Stimulated activated naive CD8-positive, alpha-beta T cell treated with anti-CD3 and anti-CD28 coated beads, Interleukin-15, Interleukin-2, amounts not matched to agents 100 U/mL and 50 U/mL, for 24 hours (primary cell): ENCODE data around the gene SETX.
"Not testable (repeated sequence)": the region's sequence is repeated elsewhere in the genome, so short reads cannot be mapped to it uniquely, and the experiment has no call there.

ENCODE experiments used
- ATAC-seq: fragments of 150-1000 bp; cut with Tn5 transposase; one replicate; pipeline ENCODE4 v1.10.0; 2021
- DNase-seq: peaks from one replicate; pipeline ENCODE4 v3.0.0; 2021

The SETX gene, protein sequence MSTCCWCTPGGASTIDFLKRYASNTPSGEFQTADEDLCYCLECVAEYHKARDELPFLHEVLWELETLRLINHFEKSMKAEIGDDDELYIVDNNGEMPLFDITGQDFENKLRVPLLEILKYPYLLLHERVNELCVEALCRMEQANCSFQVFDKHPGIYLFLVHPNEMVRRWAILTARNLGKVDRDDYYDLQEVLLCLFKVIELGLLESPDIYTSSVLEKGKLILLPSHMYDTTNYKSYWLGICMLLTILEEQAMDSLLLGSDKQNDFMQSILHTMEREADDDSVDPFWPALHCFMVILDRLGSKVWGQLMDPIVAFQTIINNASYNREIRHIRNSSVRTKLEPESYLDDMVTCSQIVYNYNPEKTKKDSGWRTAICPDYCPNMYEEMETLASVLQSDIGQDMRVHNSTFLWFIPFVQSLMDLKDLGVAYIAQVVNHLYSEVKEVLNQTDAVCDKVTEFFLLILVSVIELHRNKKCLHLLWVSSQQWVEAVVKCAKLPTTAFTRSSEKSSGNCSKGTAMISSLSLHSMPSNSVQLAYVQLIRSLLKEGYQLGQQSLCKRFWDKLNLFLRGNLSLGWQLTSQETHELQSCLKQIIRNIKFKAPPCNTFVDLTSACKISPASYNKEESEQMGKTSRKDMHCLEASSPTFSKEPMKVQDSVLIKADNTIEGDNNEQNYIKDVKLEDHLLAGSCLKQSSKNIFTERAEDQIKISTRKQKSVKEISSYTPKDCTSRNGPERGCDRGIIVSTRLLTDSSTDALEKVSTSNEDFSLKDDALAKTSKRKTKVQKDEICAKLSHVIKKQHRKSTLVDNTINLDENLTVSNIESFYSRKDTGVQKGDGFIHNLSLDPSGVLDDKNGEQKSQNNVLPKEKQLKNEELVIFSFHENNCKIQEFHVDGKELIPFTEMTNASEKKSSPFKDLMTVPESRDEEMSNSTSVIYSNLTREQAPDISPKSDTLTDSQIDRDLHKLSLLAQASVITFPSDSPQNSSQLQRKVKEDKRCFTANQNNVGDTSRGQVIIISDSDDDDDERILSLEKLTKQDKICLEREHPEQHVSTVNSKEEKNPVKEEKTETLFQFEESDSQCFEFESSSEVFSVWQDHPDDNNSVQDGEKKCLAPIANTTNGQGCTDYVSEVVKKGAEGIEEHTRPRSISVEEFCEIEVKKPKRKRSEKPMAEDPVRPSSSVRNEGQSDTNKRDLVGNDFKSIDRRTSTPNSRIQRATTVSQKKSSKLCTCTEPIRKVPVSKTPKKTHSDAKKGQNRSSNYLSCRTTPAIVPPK (N-terminal part only)

DNA sequence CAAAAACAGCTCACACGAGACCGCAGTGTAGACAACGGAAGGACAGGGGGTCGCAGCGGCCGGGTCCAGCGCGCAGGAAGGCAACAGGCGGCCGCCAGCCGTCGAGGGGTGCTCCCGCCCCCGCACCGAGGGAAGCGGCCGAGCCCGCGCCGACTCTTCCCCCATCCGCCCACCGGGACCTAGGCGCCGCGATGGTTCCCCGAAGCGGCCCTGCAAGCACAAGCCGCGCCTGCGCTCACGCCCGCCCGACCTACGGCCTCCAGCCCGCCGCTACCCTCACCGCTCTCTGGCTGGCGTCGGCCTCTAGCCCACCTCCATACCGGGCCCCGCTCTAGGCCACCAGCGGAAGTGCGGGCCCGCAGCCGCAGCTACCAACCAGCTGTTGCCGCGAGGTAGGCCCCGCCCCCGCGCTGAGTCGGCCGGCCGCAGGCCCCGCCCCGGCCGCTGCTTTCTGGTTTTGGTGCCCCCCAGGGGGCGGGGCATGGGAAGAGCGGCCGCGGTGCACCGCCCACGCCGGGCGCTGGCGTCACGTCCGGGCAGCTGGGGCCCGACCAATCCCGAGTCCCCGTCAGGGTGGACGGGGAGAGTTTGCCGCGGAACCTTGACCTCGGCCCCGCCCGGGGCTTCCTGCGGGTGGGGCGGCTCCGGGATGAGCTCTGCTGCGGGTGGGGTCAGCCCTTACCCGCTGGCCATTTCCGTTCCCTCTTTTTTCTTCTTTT, at the start of gene SETX:
Gene SETX, minus strand, starts transcription at position 350 of the 719 bp plus-strand sequence. CDS start 5,558 bp downstream, outside the sequence.
- ATAC-seq (peak; percentile 87), DNase-seq (peak; percentile 99)

DNA sequence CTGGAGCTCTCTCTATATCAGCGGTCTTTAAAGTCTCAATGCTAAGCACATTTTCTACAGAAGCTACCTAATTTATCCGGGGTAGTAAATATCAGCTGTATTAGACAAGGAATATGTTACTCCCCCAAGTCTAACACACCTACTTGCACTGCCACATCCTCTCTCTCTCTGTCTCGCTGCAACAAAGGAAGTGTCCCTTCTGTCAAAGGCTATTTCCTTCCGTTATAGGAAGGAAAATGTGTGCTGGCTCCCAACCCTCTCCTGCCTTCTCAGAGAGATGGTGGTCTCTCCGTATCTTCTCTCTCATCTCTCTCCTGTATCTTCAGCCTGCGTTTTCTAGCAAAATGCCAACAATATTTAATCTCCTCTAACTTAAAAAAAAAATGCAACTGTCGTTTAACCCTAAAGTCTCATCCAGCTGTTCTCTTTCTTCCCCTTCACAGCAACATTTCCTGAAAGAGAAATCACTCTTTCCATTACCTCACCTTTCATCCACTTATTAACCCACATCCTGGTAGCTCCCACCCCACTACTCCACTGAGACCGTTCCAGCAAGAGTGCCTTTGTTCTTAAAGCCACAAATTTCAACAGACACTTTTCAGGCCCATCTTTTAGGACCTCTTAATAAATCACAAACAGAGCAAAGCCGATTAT, 49.6 kb upstream of the SETX start:
- DNase-seq (peak; percentile 32), ATAC-seq (peak; percentile 68)

DNA sequence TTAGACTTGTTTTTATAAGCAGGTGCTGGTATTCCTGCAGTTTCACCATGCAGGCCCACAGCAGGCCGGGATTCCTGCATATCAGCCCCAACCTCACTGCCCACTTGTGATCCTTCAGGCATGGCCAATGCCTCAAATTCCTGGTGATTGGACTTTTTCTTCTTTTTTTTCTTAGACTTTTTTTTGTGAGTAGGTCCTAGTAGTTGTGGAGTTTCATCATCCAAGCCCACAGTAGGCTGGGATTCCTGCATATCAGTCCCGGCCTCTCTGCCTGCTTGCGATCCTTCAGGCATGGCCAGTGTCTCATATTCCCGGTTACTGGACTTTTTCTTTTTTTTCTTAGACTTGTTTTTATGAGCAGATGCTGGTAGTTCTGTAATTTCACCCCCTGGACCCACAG, 47.0 kb upstream of the SETX start:
- DNase-seq = no peak
- ATAC-seq = no peak

DNA sequence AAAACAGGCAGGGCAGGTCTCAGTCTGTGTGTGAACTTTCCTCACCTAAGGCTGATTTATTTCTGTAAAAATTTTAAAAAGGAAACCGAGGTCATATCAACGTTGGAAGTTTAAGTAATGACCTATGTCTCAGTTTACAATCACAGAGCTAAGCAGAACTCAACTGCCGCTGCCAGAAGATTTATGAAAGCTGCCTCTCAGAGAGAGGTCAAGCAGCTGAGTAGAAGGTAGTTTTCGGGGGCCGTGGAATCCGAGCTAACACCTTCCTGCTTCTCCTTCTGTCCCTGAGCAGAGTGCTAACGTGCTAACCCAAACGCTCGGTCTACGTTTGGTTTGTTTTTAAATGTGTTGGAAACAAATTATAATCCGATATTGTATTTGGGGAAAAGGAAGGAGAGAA, 40.8 kb upstream of the SETX start:
- no peak for ATAC-seq
- DNase-seq = no peak

DNA sequence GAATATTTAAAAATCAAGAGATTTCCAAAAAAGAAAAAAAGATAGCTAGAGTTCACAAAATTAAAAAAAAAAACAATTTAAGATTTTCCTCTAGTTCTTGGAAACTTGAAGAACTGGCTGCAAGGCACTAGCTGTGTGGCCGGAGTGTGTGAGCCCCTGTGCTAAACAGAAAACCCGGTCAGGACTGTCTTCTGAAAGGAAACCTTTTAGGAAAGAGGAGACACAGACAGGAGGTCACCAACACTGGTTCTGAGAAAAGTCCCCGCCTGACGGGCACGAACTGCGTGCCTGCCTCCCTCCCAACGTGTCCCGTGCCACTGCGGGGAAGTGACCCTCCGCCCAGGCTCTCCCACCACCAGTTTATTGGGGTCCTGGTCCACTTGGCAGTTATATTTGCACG, 36.7 kb upstream of the SETX start:
- no peak for ATAC-seq
- no peak for DNase-seq

DNA sequence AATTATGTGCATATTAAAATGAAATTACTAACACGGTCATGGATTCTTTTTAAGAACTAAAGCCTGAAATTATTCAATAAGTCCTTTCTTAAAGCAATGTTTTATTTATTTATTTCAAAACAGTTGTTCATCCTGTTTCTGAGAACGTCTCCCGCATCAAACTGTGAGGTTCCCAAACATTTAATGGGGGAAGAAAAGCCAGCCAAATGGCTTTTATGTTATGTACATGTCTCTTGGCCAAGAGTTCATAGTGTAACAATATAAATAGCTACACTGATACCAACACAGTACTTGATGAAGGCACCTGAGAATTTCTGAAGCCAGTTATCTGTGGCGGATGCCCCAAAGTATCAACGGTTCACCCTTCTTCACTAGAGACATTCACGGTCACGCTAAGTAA, 36.2 kb upstream of the SETX start:
- no peak for DNase-seq

DNA sequence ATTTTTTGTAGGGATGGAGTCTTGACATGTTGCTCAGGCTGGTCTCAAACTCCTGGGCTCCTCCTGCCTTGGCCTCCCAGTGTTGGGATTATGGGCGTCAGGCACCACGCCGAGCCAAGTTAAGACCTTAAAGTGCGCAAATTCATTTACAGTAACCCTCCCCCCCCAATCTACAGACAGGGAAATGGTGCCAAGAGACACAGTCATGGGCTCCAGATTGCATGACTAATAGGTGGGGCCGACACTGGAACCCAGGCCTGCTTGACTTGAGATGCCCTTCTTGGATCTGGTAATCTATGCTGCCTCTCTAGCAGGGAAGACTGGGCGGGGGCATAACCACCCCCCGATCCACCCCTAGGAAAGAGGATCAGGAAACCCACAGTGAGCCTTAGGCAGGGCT, 32.3 kb upstream of the SETX start:
- DNase-seq = no peak
- no peak for ATAC-seq

More for the DNA sequence above, 36.2 kb upstream of the SETX start:
- no peak for ATAC-seq

DNA sequence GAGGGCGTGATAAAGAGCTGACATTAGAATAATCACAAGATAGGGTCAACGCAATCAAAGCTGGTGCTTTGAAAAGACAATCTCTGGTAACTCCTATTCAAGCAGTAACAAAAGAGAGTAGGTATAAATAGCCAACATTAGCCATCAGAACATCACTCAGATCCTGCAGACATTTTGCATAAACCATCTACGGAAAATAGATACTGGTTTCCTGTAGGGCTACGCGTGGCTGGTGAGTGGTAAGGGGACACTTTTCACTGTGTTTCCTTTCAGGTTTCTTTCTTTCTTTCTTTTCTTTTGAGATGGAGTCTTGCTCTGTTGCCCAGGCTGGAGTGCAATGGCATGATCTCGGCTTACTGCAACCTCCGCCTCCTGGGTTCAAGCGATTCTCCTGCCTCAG, 29.6 kb upstream of the SETX start:
- DNase-seq (no peak), ATAC-seq (peak; percentile 36)

DNA sequence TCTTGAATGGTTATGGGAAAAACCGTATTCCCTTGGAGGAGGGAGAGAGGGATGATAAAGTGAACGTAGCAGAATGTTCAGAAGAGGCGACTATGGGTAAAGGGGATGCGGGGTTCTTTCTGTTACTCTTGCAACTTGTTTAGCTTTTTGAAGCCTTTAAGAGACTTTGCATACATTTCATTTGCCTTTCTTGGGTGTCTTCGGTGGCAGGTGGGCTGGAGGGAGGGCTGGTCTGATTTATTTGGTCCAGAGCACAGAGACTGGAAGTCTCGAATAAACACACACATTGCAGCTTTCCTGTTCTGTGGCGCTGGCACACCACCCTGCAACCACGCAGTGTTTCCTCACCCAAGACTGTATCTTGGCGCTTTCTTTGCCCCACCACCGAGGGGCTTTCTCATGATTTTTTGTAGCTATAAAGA, 28.7 kb upstream of the SETX start:
- no peak for ATAC-seq
- DNase-seq = no peak

DNA sequence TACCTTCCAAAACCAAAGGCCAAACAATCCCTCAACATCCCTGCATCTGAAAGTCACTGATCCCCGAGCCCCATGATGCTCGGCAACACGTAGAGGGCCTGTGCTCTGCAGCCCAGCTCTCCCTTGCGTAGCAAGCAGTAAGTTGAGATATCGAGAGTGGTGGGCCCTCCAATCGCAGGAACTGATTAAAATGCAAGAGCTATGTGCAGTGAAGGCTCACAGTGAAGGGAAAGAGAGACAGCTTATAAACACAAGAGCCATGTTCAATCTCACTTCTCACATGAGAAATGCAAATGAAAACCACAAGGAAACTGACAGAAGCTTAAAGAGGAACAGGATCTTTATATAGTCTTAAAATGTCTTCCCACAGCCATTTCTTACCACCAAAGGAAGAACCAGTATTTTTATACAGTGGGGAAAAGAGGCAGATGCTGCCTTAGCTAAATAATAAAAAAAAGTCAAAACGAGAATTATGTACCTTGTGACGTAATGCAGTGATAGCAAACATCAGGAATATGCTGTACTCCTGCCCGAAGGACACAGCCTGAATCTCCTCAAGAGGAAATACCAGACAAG, 27.3 kb upstream of the SETX start:
- ATAC-seq (no peak), DNase-seq (no peak)

DNA sequence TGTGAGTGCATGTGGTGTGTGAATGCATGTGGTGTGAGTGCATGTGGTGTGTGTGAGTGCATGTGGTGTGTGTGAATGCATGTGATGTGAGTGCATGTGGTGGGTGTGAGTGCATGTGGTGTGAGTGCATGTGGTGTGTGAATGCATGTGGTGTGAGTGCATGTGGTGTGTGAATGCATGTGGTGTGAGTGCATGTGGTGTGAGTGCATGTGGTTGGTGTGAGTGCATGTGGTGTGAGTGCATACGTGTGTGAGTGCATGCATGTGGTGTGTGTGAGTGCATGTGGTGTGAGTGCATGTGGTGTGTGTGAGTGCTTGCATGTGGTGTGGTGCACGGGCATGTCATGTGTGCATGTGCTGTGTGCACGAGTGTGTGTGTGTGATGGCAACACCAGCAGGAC, 23.6 kb upstream of the SETX start:
- not testable (repeated sequence) for ATAC-seq, DNase-seq

DNA sequence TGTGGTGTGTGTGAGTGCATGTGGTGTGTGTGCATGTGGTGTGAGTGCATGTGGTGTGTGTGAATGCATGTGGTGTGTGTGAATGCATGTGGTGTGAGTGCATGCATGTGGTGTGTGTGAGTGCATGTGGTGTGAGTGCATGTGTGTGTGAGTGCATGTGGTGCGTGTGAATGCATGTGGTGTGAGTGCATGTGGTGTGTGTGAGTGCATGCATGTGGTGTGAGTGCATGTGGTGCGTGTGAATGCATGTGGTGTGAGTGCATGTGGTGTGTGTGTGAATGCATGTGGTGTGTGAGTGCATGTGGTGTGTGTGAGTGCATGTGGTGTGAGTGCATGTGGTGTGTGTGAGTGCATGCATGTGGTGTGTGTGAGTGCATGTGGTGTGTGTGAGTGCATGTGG, 23.0 kb upstream of the SETX start:
- not testable (repeated sequence) for ATAC-seq, DNase-seq

DNA sequence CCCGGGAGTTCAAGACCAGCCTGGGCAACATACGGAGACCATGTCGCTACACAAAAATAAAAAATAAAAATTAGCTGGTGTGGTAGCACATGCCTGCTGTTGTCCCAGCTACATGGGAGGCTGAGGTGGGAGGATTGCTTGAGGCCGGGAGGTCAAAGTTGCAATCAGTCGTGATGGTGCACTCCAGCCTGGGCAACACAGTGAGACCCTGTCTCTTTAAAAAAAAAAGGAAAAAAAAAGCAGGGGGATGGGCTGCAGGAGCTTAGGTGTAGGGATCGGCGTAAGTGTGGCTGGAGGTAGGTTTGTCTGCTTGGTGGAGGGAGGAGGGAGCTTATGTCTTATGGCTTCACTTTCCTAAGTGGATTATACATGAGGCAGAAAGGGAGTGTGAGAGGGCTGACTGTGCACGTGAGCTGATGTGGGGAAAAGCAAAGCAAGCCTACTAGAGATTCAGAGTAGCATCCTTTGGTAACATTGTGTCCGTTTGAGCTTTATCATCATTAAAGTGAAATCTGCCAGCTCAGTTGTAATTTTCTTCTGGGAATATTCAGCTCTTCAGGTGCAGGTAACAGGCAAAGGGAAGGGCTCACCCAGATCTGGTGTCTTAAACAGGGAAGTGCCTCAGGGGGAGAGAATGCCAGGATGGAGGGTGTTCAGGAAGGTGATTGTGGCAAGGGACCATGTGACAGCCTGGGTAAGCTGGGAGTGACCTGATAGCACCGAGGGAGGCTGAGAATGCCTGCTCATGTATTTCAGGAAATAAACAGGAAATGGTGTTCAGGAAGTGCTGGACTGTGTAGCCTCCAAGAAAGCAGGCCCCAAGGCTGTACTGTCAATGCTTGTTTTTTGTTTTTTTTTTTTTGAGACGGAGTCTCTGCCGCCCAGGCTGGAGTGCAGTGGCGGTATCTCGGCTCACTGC, 17.6 kb upstream of the SETX start:
- DNase-seq = no peak
- ATAC-seq = peak; percentile 51

DNA sequence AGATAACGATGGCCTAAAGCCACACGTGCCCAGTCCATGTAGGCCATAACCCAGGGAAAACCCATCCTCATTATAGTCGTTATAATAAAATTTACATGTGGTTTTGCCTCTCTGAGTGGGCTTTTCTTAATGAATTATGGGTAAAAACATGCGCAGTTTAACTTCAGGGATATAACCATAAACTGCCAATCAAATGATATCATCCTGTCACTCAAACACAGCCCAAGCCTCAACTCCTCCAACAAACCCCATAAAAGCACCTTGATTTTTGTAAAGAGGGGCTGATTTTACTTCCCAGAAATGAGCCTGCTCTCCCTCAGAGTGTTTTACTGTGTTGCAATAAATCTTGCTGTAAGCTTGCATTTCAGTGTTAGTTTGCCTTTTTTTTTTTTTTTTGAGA, 15.8 kb upstream of the SETX start:
- ATAC-seq (no peak), DNase-seq (no peak)

DNA sequence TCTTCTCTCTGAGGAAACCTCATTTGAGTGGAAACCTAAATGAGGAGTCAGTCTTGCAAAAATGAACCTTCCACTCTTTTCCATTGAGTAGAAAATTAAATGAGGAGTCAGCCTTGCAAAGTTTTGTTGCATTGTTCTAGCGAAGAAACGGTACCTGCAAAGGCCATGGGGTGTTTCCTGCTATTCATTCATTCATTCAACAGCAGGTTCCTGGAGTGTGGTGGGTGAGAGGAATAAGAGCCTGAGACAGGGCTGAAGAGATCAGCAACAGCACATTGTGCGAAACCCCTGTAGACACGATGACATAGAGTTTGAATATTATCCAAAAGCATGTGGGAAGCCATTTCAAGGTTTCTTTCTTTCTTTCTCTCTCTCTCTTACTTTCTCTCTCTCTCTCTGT, 14.6 kb upstream of the SETX start:
- ATAC-seq (no peak), DNase-seq (no peak)

DNA sequence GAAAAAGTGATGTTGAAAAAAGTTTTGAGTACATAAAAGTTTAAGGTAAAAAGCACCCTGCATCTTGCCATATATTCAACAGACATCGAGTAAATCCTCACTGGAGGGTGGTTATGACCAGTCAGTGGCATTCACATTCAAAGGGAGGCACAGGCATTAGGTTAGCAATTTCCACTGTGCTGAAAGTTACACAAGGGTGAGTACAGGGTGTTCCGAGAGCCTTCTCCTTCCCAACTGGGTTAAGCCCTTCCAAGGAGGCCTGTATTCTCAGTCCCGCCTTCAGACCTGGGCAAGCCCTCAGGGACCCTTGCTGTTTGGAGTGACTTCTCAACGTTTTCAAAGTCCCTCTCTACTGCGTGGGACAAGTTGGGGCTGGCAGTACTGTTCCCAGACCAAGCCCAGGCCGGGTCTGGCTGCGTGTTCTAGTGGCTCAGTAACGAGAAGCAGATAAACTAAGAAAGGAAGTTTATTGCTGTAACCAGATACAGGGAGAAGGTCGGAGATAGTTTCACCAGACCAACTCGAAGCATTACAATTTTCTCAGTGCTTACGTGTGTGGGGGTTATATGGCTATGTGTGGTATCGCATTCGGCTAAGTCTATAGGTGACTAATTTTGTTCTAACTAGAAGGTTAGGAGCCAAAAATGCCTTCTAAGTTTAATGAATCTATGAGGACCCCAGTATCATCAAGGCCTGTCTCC, 13.0 kb upstream of the SETX start:
- no peak for DNase-seq
- ATAC-seq = no peak

DNA sequence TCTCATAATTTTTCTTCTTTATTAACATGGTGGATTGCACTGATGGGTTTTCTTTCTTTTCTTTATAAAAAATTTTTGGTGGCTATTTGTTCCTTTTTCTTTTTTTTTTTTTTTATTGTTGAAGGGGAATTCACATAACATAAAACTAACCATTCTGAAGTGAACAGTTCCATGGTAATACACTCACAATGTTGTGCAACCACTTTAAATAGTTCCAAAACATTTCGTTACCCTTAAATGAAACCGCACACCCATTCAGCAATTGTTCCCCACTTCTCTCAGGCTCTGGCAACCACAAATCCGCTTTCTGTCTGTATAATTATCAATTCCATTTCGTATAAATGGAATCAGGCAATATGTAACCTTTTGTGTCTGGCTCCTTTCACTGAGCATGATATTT, 11.7 kb upstream of the SETX start:
- DNase-seq (no peak), ATAC-seq (no peak)

DNA sequence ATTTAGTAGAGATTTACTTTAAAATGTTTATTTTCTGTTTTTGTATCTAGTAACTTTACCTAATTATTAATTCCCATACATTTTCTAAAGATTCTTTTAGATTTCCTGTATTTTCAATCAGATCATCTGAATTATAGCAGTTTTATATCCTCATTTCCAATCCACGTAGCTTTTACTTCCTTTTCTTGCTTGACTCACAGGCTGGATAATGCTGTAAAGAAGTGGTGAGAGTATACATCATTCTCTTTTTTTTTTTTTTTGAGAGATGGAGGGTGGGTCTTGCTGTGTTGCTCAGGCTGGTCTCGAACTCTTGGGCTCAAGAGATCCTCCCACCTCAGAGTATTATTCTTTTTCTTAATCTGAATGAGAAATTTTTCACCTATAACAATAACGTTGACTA, 11.2 kb upstream of the SETX start:
- DNase-seq (no peak), ATAC-seq (no peak)

DNA sequence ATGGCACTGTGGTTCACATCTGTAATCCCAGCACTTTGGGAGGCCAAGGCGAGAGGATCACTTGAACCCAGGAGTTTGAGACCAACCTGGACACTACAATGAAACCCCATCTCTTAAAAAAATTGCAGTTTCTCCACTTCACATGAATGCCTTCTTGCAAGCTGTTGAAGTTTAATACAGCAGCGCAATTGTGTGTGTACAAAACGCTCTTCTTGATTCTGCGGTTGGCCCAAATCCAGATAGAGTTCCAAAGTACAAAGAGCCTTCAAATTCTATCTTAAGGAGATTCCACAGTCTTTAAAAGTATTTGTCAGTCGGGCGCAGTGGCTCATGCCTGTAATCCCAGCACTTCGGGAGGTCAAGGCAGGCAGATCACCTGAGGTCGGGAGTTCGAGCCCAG, 9.3 kb upstream of the SETX start:
- ATAC-seq = no peak
- DNase-seq = no peak
